ENCODE data around the gene PARD6G. TPM values are rescaled to one million over a fixed set of nuclear protein-coding genes. Genes with fewer than 3 reads are reported as not detected.

The PARD6G gene
- total and polyA plus RNA-seq, 2 of the 8 experiments (the other 6 are each of a cell fraction or from before 2014, with no cell fraction given) = 11.3 to 17.9 TPM

DNA sequence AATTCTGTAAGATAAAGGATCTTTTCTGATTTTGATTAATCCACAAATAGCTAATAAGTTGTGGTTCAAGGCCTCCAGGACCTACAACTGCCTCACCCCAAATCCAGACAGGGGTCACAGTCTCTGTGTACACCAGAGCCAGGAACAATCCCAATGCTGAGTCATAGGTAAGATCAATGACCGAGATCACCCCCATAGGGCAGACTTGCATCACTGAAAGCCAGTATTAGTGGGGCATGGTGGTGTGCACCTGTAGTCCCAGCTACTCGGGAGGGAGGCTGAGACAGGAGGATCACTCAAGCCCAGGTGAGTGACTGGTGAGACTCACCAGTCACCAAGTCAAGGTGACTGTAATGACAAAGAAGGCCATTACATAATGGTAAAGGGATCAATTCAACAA lies 12.9 kb downstream of the PARD6G start:
- Histone ChIP-seq H3K9me3 (ENCODE audit: insufficient read depth in 2 of 2, low read depth in 1 of 2, low read length in 1 of 2) (no peaks in the 10 kb centered on the region), H3K23me2 (ENCODE audit: low read depth, low read length) (no peaks in the 10 kb centered on the region), H3K4ac (replicated peaks; ENCODE audit: insufficient read length, low read depth, low read length) (no peak overlapping the region), H3K79me1 (ENCODE audit: low read depth, low read length) (peaks cover 4% of the 10 kb centered on the region; the same call in 1 of the 2 replicates), H3K23ac (ENCODE audit: insufficient read length) (no peak overlapping the region), H2AFZ (ENCODE audit: low read length) (no peak overlapping the region), H2BK120ac (replicated peaks; ENCODE audit: low read depth, low read length) (no peak overlapping the region), H2BK5ac (ENCODE audit: low read depth, low read length) (no peak overlapping the region), H2BK15ac (ENCODE audit: low read length) (no peak overlapping the region), H3K4me2 (ENCODE audit: insufficient read depth in 1 of 2, low read depth in 2 of 2, low read length in 2 of 2) (no peak overlapping the region), H2BK12ac (ENCODE audit: low read depth, low read length) (no peak overlapping the region; the same call in 1 of the 2 replicates), H3K9ac (replicated peaks in 1 of 4; ENCODE audit: extremely low read depth in 1 of 4, low read depth in 3 of 4, low read length in 3 of 4) (no peak overlapping the region), H2BK20ac (ENCODE audit: low read length) (no peak overlapping the region), H2AK5ac (ENCODE audit: low read depth, low read length) (no peak overlapping the region), H4K5ac (ENCODE audit: insufficient read length, low read depth, low read length) (no peak overlapping the region), H4K8ac (ENCODE audit: extremely low read depth, insufficient read depth, low read length) (no peak overlapping the region), H3K27ac (ENCODE audit: low read depth, low read length) (no peak overlapping the region), H4K20me1 (replicated peaks in 1 of 2; ENCODE audit: control insufficient read depth in 1 of 2, insufficient read depth in 2 of 2, low read length in 2 of 2) (peaks cover 2 to 14% of the 10 kb centered on the region in 2 experiments), H3K4me1 (replicated peaks in 1 of 4; ENCODE audit: control insufficient read depth in 3 of 4, insufficient read depth in 4 of 4, low read length in 3 of 4) (no peaks in the 10 kb centered on the region; a peak in 1 of 7 replicates), H3K56ac (replicated peaks; ENCODE audit: insufficient read length, low read depth, low read length) (no peak overlapping the region), H3K18ac (ENCODE audit: extremely low read depth, low read length) (no peak overlapping the region), H3K27me3 (replicated peaks in 1 of 4; ENCODE audit: control insufficient read depth in 3 of 4, extremely low read depth in 1 of 4, insufficient read depth in 3 of 4, low read length in 3 of 4) (no peaks in the 10 kb centered on the region), H3K79me2 (ENCODE audit: control insufficient read depth in 1 of 2, insufficient read depth in 2 of 2, low read length in 2 of 2) (peaks cover 0 to 3% of the 10 kb centered on the region in 2 experiments; a peak in 3 of 4 replicates), H4K91ac (replicated peaks; ENCODE audit: insufficient read length, low read length) (no peak overlapping the region), H3K4me3 (ENCODE audit: extremely low read depth in 1 of 4, insufficient read depth in 2 of 4, low read depth in 3 of 4, low read length in 4 of 4) (no peak overlapping the region), H3K36me3 (ENCODE audit: control insufficient read depth in 2 of 4, insufficient read depth in 4 of 4, low read length in 3 of 4) (no peaks in the 10 kb centered on the region), H3K14ac (ENCODE audit: insufficient read length) (no peak overlapping the region)
- POLR2A ChIA-PET (ENCODE audit: partially characterized antibody) = no interaction called here
- 93% methylated on average over 2 of the region's 2 CpGs; no CpG with 5 or more reads in 1 of the 2 experiments for WGBS, 2 experiments (ENCODE audit: extremely low coverage in 1 of 2, insufficient coverage in 1 of 2, insufficient read length in 1 of 2, insufficient replicate concordance in 2 of 2, low coverage in 1 of 2, low lambda C conversion rate in 2 of 2, missing lambda C conversion rate in 1 of 2)
- no peak for DNase-seq (ENCODE audit: low read depth in 1 of 2, low spot score in 2 of 2)
- FAIRE-seq = no peak
- CTCF ChIA-PET (ENCODE audit: partially characterized antibody) = interaction anchor here (1.0 to 2.6 kb wide), 4 partner anchors 11 to 64 kb away, joined by 3 to 12 read pairs (median 6); no protein-coding TSS in a partner anchor
- TF ChIP-seq TCF12 (IDR thresholded peaks at IDR 0.05; ENCODE audit: low read depth, low read length) (no peak), BACH1 (IDR thresholded peaks at IDR 0.05; ENCODE audit: low read length) (no peak), KDM1A (IDR thresholded peaks at IDR 0.05; ENCODE audit: borderline replicate concordance, low read length) (no peak), SUZ12 (IDR thresholded peaks at IDR 0.05; ENCODE audit: low read length) (no peak), RXRA (IDR thresholded peaks at IDR 0.05; ENCODE audit: insufficient read depth, low read depth, low read length) (no peak), KDM5A (IDR thresholded peaks at IDR 0.05; ENCODE audit: low read length) (no peak), MAFK (IDR thresholded peaks at IDR 0.05; ENCODE audit: low read depth, low read length) (no peak), CREB1 (IDR thresholded peaks at IDR 0.05) (no peak), TBP (IDR thresholded peaks at IDR 0.05; ENCODE audit: low read depth, low read length) (no peak)
- TF ChIP-seq, protein P1, sequence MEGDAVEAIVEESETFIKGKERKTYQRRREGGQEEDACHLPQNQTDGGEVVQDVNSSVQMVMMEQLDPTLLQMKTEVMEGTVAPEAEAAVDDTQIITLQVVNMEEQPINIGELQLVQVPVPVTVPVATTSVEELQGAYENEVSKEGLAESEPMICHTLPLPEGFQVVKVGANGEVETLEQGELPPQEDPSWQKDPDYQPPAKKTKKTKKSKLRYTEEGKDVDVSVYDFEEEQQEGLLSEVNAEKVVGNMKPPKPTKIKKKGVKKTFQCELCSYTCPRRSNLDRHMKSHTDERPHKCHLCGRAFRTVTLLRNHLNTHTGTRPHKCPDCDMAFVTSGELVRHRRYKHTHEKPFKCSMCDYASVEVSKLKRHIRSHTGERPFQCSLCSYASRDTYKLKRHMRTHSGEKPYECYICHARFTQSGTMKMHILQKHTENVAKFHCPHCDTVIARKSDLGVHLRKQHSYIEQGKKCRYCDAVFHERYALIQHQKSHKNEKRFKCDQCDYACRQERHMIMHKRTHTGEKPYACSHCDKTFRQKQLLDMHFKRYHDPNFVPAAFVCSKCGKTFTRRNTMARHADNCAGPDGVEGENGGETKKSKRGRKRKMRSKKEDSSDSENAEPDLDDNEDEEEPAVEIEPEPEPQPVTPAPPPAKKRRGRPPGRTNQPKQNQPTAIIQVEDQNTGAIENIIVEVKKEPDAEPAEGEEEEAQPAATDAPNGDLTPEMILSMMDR (IDR thresholded peaks at IDR 0.05; ENCODE audit: control extremely low read depth in 1 of 3, insufficient read depth in 1 of 3, low read depth in 1 of 3, low read length in 3 of 3) = no peak
- TF ChIP-seq, protein P2, sequence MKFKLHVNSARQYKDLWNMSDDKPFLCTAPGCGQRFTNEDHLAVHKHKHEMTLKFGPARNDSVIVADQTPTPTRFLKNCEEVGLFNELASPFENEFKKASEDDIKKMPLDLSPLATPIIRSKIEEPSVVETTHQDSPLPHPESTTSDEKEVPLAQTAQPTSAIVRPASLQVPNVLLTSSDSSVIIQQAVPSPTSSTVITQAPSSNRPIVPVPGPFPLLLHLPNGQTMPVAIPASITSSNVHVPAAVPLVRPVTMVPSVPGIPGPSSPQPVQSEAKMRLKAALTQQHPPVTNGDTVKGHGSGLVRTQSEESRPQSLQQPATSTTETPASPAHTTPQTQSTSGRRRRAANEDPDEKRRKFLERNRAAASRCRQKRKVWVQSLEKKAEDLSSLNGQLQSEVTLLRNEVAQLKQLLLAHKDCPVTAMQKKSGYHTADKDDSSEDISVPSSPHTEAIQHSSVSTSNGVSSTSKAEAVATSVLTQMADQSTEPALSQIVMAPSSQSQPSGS (IDR thresholded peaks at IDR 0.05; ENCODE audit: low read length) = no peak

All from H1 (cell line).